OCI-LY1 (cell line): ENCODE results near the gene RER1.

Experiments used
- EZH2 ChIP-seq: fragments of 200-600 bp; sonication (generic), shearing (Covaris generic); IDR thresholded peaks from 2 replicates; pipeline ENCODE4 v1.8.0; 2017; ENCODE audit warnings: borderline replicate concordance, mixed run types, mild to moderate bottlenecking, antibody characterized with exemption, low read length, moderate library complexity, mixed read lengths
- TF ChIP-seq, protein P1 (sequence below): fragments of 200-600 bp; sonication (generic), shearing (Covaris generic); IDR thresholded peaks from 2 replicates; pipeline ENCODE4 v1.5.1; 2017; ENCODE audit warnings: mild to moderate bottlenecking, antibody characterized with exemption, low read length, moderate library complexity, mixed read lengths

DNA sequence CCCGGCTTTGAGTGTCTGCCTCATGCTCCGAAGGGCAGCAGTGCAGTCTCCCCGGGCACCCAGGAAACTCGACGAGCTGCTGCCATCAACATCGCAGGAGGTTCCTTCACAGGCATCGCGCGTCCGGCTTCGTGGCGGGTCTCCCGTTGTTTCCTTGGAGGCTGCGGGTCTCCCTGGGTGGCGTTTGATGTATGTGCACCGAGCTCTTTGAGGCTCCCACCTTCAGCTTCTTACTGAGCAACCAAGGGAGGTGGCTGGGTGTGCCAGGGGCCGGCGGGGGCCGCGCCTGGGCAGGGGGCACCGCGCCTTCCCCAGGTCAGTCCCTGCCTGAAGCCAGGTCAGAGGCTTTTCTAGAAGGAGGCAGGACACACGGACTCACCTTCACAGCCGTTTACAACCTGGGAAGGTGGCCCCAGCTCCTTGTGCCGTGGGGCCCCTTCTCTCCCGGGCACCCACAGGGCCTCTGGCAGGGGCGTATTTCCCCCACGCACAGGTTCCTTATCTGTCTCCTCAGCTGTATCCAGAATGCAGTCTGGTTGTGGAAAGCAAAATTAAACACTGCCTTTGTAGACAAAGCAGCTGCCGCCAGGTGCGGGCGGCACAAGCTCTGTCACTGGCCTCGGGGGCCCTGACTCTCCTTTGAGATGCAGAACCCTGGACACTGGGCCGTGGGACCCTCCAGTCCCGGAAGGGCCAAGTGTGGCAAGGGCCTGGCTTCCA is 42.5 kb downstream of the RER1 start:
- TF ChIP-seq, protein P1, sequence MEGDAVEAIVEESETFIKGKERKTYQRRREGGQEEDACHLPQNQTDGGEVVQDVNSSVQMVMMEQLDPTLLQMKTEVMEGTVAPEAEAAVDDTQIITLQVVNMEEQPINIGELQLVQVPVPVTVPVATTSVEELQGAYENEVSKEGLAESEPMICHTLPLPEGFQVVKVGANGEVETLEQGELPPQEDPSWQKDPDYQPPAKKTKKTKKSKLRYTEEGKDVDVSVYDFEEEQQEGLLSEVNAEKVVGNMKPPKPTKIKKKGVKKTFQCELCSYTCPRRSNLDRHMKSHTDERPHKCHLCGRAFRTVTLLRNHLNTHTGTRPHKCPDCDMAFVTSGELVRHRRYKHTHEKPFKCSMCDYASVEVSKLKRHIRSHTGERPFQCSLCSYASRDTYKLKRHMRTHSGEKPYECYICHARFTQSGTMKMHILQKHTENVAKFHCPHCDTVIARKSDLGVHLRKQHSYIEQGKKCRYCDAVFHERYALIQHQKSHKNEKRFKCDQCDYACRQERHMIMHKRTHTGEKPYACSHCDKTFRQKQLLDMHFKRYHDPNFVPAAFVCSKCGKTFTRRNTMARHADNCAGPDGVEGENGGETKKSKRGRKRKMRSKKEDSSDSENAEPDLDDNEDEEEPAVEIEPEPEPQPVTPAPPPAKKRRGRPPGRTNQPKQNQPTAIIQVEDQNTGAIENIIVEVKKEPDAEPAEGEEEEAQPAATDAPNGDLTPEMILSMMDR = no peak
- TF ChIP-seq EZH2 = no peak
